H9 (cell line): Measurements from ENCODE around the gene ATOSB. TPM values are rescaled to one million over a fixed set of nuclear protein-coding genes. Genes with fewer than 3 reads are reported as not detected.
A peak's percentile ranks its signal among the peaks of the same experiment; 100 is the strongest.

Experiments used
- DNase-seq: peaks from one replicate; pipeline ENCODE4 v3.0.0-alpha.2; 2017
- H2AFZ ChIP-seq: one replicate; pipeline ENCODE4 v1.6.1; 2013; ENCODE audit warnings: mild to moderate bottlenecking, low read length, control low read depth, moderate library complexity
- H2AK5ac ChIP-seq: 2 replicates; pipeline ENCODE4 v1.6.1; 2013; ENCODE audit warnings: low read length, control low read depth, mixed read lengths; ENCODE audit not compliant: insufficient read length
- H2BK120ac ChIP-seq: one replicate; pipeline ENCODE4 v1.6.1; 2013; ENCODE audit warnings: low read depth, mild to moderate bottlenecking, low read length, control low read depth, inconsistent platforms; ENCODE audit not compliant: poor library complexity, severe bottlenecking
- H2BK12ac ChIP-seq: 2 replicates; pipeline ENCODE4 v1.6.1; 2013; ENCODE audit warnings: low read length, control low read depth, mixed read lengths, low read depth; ENCODE audit not compliant: insufficient read length
- H2BK15ac ChIP-seq: 2 replicates; pipeline ENCODE4 v1.6.1; 2013; ENCODE audit warnings: low read depth, low read length, control low read depth
- H2BK20ac ChIP-seq: one replicate; pipeline ENCODE4 v1.6.1; 2013; ENCODE audit warnings: low read depth, mild to moderate bottlenecking, low read length, control low read depth, inconsistent platforms; ENCODE audit not compliant: poor library complexity, severe bottlenecking
- H2BK5ac ChIP-seq: 2 replicates; pipeline ENCODE4 v1.6.1; 2013; ENCODE audit warnings: low read length, control low read depth, mixed read lengths; ENCODE audit not compliant: insufficient read length
- H3K14ac ChIP-seq: 2 replicates; pipeline ENCODE4 v1.6.1; 2013; ENCODE audit warnings: low read length, control low read depth; ENCODE audit not compliant: insufficient read depth
- H3K18ac ChIP-seq: 2 replicates; pipeline ENCODE4 v1.6.1; 2013; ENCODE audit warnings: low read depth, mild to moderate bottlenecking, mixed read lengths, low read length, control low read depth; ENCODE audit not compliant: insufficient read length
- H3K23ac ChIP-seq: 2 replicates; pipeline ENCODE4 v1.6.1; 2013; ENCODE audit warnings: low read length, control low read depth, mixed read lengths, low read depth; ENCODE audit not compliant: insufficient read length
- H3K23me2 ChIP-seq: 2 replicates; pipeline ENCODE4 v1.6.1; 2013; ENCODE audit warnings: low read depth, mild to moderate bottlenecking, mixed read lengths, low read length, control low read depth; ENCODE audit not compliant: insufficient read length, poor library complexity, severe bottlenecking
- H3K27ac ChIP-seq: 2 replicates; pipeline ENCODE4 v1.5.1; 2013; ENCODE audit warnings: low read length, control low read depth, mixed read lengths, low read depth; ENCODE audit not compliant: insufficient read length
- H3K27me3 ChIP-seq: 2 replicates; pipeline ENCODE4 v1.6.1; 2013; ENCODE audit warnings: low read length, control low read depth, inconsistent platforms; ENCODE audit not compliant: insufficient read depth
- H3K4ac ChIP-seq: 2 replicates; pipeline ENCODE4 v1.6.1; 2013; ENCODE audit warnings: low read depth, mild to moderate bottlenecking, control low read depth, inconsistent platforms, low read length, moderate library complexity
- H3K4me1 ChIP-seq: 2 replicates; pipeline ENCODE4 v1.6.1; 2013; ENCODE audit warnings: low read length, control low read depth, inconsistent platforms; ENCODE audit not compliant: insufficient read depth
- H3K4me2 ChIP-seq: 2 replicates; pipeline ENCODE4 v1.6.1; 2013; ENCODE audit warnings: low read length, control low read depth, mixed read lengths; ENCODE audit not compliant: insufficient read length, insufficient read depth
- H3K56ac ChIP-seq: 2 replicates; pipeline ENCODE4 v1.6.1; 2013; ENCODE audit warnings: low read depth, mild to moderate bottlenecking, mixed read lengths, low read length, control low read depth; ENCODE audit not compliant: insufficient read length
- H3K79me1 ChIP-seq: 2 replicates; pipeline ENCODE4 v1.6.1; 2013; ENCODE audit warnings: low read depth, mild to moderate bottlenecking, moderate library complexity, low read length, control low read depth, inconsistent platforms; ENCODE audit not compliant: insufficient read depth, poor library complexity, severe bottlenecking
- H3K79me2 ChIP-seq: 2 replicates; pipeline ENCODE4 v1.6.1; 2013; ENCODE audit warnings: low read length, control low read depth, inconsistent platforms; ENCODE audit not compliant: insufficient read depth
- H3K9ac ChIP-seq: 2 replicates; pipeline ENCODE4 v1.6.1; 2013; ENCODE audit warnings: low read length, control low read depth, mixed read lengths; ENCODE audit not compliant: insufficient read length; ENCODE audit errors: extremely low read depth
- H3K9me3 ChIP-seq: one replicate; pipeline ENCODE4 v1.6.1; 2013; ENCODE audit warnings: low read depth, low read length, inconsistent platforms; ENCODE audit not compliant: control insufficient read depth
- H3T11ph ChIP-seq: one replicate; pipeline ENCODE4 v1.6.1; 2013; ENCODE audit warnings: mild to moderate bottlenecking, low read length, control low read depth, inconsistent platforms
- H4K20me1 ChIP-seq: one replicate; pipeline ENCODE4 v1.6.1; 2013; ENCODE audit not compliant: control insufficient read depth, insufficient read length, insufficient read depth
- H4K5ac ChIP-seq: 2 replicates; pipeline ENCODE4 v1.6.1; 2013; ENCODE audit warnings: low read depth, mild to moderate bottlenecking, mixed read lengths, low read length, control low read depth; ENCODE audit not compliant: insufficient read length
- H4K8ac ChIP-seq: replicated peaks from 2 replicates; pipeline ENCODE4 v1.6.1; 2013; ENCODE audit warnings: low read length, control low read depth, mixed read lengths, low read depth; ENCODE audit not compliant: insufficient read length
- H4K91ac ChIP-seq: 2 replicates; pipeline ENCODE4 v1.6.1; 2013; ENCODE audit warnings: low read depth, mild to moderate bottlenecking, moderate library complexity, mixed read lengths, low read length, control low read depth; ENCODE audit not compliant: insufficient read length
- H3K27ac Mint-ChIP-seq, 3 experiments: 2 replicates in 2 of 3; 3 replicates in 1 of 3; pipeline ENCODE4 v1.8.0; 2020 to 2021; ENCODE audit warnings: mixed read lengths in 3 of 3, mild to moderate bottlenecking in 1 of 3, moderate library complexity in 1 of 3
- H3K27me3 Mint-ChIP-seq: 2 replicates; pipeline ENCODE4 v1.8.0; 2021; ENCODE audit warnings: low read depth, mild to moderate bottlenecking, moderate library complexity, mixed read lengths
- H3K36me3 Mint-ChIP-seq, 3 experiments: 2 replicates in 2 of 3; 3 replicates in 1 of 3; pipeline ENCODE4 v1.8.0; 2020 to 2021; ENCODE audit warnings: low read depth in 3 of 3, mixed read lengths in 3 of 3; ENCODE audit not compliant: insufficient read depth in 1 of 3
- H3K4me1 Mint-ChIP-seq, 2 experiments: 2 replicates each; pipeline ENCODE4 v1.8.0; 2020; ENCODE audit warnings: mixed read lengths in 2 of 2
- H3K4me3 Mint-ChIP-seq, 2 experiments: 2 replicates in 1 of 2; 3 replicates in 1 of 2; pipeline ENCODE4 v1.8.0; 2020 to 2021; ENCODE audit warnings: mild to moderate bottlenecking in 2 of 2, mixed read lengths in 2 of 2, moderate library complexity in 1 of 2
- H3K9me3 Mint-ChIP-seq, 2 experiments: 2 replicates in 1 of 2; 3 replicates in 1 of 2; pipeline ENCODE4 v1.8.0; 2020; ENCODE audit warnings: mild to moderate bottlenecking in 2 of 2, mixed read lengths in 2 of 2, moderate library complexity in 1 of 2
- WGBS: extraction: QIAGEN DNeasy Blood & Tissue Kit; methylation state at CpG from one replicate; pipeline ENCODE4 v1.1.7; 2013; ENCODE audit warnings: missing lambda C conversion rate, low lambda C conversion rate, mixed read lengths; ENCODE audit not compliant: insufficient read length; ENCODE audit errors: extremely low coverage; 5-methylcytosine and 5-hydroxymethylcytosine counted together
- total RNA-seq: library from RNA; stranded (reverse); gene quantifications from 2 replicates; pipeline ENCODE4 v1.2.1, GENCODE V29; 2021
- TF ChIP-seq, protein P1 (sequence below): fragments of 200-600 bp; sonication (generic); conservative IDR thresholded peaks from 3 replicates; pipeline ENCODE4 v1.8.0; 2021; ENCODE audit warnings: antibody characterized with exemption, mild to moderate bottlenecking

Gene ATOSB
- total RNA-seq, 1 experiment from 2014 or later: 5.6 TPM

GRCh38 chr9:35073279-35073612 lies 42.4 kb downstream of the ATOSB start:
- DNase-seq: no peak
- H3K36me3 Mint-ChIP-seq: peaks cover 57 to 82% (median 74%) of the 10 kb centered on the region in 3 experiments
- no peak overlapping the region for H2AFZ ChIP-seq

More at GRCh38 chr9:35073279-35073612, 42.4 kb downstream of the ATOSB start:
- H3K27me3 Mint-ChIP-seq: no peaks in the 10 kb centered on the region; the same call in 1 of the 2 replicates
- Histone ChIP-seq H2AK5ac (no peak overlapping the region), H4K91ac (no peak overlapping the region), H3K9me3 (no peaks in the 10 kb centered on the region), H2BK15ac (no peak overlapping the region), H3K9ac (peak overlapping the region; percentile 27), H4K20me1 (no peaks in the 10 kb centered on the region), H4K5ac (no peak overlapping the region), H3T11ph (peak overlapping the region; percentile 20), H3K23ac (no peak overlapping the region), H3K4me1 (peaks cover 5% of the 10 kb centered on the region; the same call in 1 of the 2 replicates), H3K27ac (peak overlapping the region; percentile 18), H2BK5ac (no peak overlapping the region), H4K8ac (no peak overlapping the region), H2BK120ac (no peak overlapping the region), H3K27me3 (no peaks in the 10 kb centered on the region), H3K56ac (no peak overlapping the region), H3K23me2 (peaks cover 6% of the 10 kb centered on the region), H3K4ac (no peak overlapping the region; the same call in 1 of the 2 replicates), H2BK12ac (no peak overlapping the region), H3K79me1 (peaks cover 2% of the 10 kb centered on the region), H2BK20ac (no peak overlapping the region), H3K18ac (peak overlapping the region; percentile 49), H3K14ac (no peak overlapping the region), H3K79me2 (peaks cover 37% of the 10 kb centered on the region), H3K4me2 (peak overlapping the region; percentile 30)
- WGBS: no CpG with 5 or more reads among the region's 2 CpGs
- no peaks in the 10 kb centered on the region; a peak in 1 of 5 replicates for H3K9me3 Mint-ChIP-seq
- TF ChIP-seq, protein P1, sequence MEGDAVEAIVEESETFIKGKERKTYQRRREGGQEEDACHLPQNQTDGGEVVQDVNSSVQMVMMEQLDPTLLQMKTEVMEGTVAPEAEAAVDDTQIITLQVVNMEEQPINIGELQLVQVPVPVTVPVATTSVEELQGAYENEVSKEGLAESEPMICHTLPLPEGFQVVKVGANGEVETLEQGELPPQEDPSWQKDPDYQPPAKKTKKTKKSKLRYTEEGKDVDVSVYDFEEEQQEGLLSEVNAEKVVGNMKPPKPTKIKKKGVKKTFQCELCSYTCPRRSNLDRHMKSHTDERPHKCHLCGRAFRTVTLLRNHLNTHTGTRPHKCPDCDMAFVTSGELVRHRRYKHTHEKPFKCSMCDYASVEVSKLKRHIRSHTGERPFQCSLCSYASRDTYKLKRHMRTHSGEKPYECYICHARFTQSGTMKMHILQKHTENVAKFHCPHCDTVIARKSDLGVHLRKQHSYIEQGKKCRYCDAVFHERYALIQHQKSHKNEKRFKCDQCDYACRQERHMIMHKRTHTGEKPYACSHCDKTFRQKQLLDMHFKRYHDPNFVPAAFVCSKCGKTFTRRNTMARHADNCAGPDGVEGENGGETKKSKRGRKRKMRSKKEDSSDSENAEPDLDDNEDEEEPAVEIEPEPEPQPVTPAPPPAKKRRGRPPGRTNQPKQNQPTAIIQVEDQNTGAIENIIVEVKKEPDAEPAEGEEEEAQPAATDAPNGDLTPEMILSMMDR: no peak
- peak overlapping the region; percentile 92 to 95; a peak in 4 of 5 replicates for H3K4me3 Mint-ChIP-seq
- peak overlapping the region; percentile 94 to 99 (median 98) for H3K27ac Mint-ChIP-seq
- H3K4me1 Mint-ChIP-seq: peaks cover 24 to 26% of the 10 kb centered on the region in 2 experiments
